NCI-H69 (cell line): ENCODE data around the gene OPN1MW.
"Not testable (repeated sequence)": the region's sequence is repeated elsewhere in the genome, so short reads cannot be mapped to it uniquely, and the experiment has no call there.

Experiments
- DNase-seq: peaks from one replicate; lab custom pipeline; 2025; lab: John Stamatoyannopoulos, UW

The OPN1MW gene

GRCh38 chrX:154211057-154211456 lies 28.7 kb downstream of the OPN1MW start:
- DNase-seq, result not testable (repeated sequence)

DNA sequence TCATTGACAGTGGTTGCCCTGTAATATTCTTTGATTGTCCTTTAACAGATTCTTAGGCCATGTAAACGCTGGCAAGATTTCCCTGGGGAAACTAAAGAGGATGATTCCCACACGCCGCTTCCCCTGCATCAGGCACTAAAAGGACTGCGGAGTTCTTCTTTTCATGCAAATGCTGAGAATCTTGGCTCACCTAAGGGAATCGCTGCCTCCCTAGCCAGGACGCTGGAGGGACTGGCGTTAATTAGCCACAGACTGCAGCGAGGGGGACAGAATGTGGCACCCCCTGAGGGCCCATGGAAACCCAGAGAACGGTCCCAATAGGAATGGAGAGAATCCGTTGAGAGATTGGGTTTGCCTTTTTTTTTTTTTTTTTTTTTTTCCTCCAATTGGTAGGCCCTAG lies 29.1 kb downstream of the OPN1MW start:
- DNase-seq, result not testable (repeated sequence)

DNA sequence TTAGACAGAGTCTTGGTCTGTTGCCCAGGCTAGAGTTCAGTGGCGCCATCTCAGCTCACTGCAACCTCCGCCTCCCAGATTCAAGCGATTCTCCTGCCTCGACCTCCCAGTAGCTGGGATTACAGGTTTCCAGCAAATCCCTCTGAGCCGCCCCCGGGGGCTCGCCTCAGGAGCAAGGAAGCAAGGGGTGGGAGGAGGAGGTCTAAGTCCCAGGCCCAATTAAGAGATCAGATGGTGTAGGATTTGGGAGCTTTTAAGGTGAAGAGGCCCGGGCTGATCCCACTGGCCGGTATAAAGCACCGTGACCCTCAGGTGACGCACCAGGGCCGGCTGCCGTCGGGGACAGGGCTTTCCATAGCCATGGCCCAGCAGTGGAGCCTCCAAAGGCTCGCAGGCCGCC lies 37.1 kb downstream of the OPN1MW start, which contains the start of gene OPN1MW2:
Gene OPN1MW2 (plus strand): TSS at position 301 of the 400 bp plus-strand sequence. CDS start 60 bp downstream, at position 361.
- DNase-seq, result not testable (repeated sequence)

DNA sequence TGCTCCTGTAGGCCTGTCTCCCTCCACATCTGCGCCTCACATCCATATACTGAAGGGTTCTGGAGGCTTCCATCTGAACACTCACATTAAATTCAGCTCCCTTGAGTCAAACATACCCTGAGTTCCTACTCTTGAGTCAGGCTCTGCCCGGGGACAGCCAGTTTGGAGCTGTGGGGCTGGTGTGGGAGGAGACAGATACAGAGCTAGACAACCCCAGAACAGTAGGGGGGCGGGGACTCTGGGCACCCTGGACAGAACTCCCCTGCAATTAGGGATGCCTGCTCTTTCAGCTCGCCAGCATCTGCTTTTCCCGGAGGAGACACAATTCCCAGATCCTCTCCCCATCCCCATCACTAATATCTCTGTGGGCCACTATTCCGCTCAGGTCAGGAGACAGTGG lies 42.9 kb downstream of the OPN1MW start:
- not testable (repeated sequence) for DNase-seq

DNA sequence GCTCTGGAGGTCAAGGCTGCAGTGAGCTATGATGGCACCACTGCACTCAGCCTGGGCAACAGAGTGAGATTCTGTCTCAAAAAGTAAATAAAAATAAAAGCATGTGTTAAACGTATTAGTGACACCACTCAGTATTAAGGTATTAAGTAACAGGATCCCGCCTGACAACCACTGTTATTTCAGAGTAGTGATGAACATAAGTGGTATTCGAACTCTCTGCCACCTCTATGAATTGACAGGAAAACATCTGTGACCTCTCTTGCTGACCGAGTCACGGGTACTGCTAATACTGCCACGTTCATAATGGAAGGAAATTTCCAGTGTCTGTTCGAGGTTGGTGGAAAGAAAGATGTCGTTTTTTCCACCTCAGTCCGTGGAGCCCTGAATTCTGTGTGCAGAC lies 44.3 kb downstream of the OPN1MW start:
- not testable (repeated sequence) for DNase-seq

GRCh38 chrX:154231443-154231842 lies 49.0 kb downstream of the OPN1MW start:
- DNase-seq, result not testable (repeated sequence)

GRCh38 chrX:154233620-154234019 lies 51.2 kb downstream of the OPN1MW start:
- DNase-seq, result not testable (repeated sequence)

DNA sequence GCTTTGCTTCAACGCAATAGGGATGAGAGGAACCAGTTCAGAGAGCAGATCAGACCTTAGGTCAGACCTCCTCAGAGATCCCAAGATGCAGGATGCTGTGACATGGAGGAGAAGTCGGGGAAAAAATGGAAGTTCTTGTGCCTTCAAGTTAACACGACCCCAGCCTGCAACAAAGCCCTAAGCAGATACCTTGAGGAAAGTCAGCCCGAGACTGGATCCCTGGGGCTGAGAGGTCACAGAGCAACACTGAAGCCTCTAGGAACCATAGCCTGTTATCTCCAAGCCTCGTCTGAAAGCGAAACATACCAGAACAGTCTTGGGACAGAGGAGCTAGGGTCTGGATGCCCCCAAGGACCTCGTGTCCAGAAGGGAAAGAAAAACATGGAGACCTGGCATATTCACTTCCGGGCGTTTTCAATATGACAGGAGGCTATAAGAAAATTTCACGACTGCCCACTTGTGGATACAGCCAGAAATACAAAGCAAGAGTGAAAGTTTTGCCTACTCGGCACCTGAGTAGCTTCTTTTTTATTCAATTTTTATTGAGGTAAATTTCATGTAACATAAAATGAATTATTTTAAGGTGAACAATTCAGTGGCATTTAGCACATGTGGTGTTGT lies 56.7 kb downstream of the OPN1MW start:
- DNase-seq, result not testable (repeated sequence)

DNA sequence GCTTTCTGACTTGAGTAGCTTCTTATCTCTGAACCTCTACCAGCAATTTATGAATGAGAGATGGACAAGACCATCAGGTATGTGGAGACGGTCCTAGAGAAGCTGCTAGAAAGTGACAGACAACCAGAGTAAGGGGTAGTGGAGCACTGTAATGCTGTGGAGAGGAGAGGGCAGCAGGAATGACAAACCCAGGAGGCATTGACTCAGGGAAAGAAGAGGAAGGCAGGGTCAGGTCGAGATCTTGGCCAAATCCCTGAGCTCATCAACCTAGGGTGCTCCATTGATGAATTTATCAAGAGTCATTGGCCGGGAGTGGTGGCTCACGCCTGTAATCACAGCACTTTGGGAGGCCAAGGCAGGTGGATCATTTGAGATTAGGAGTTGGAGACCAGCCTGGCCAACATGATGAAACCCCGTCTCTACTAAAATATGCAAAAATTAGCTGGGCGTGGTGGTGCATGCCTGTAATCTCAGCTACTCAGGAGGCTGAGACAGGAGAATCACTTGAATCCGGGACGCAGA lies 57.6 kb downstream of the OPN1MW start:
- DNase-seq, result not testable (repeated sequence)
